ENCODE data around the gene CATSPER1.
"Not testable (repeated sequence)": the region's sequence is repeated elsewhere in the genome, so short reads cannot be mapped to it uniquely, and the experiment has no call there.

DNA sequence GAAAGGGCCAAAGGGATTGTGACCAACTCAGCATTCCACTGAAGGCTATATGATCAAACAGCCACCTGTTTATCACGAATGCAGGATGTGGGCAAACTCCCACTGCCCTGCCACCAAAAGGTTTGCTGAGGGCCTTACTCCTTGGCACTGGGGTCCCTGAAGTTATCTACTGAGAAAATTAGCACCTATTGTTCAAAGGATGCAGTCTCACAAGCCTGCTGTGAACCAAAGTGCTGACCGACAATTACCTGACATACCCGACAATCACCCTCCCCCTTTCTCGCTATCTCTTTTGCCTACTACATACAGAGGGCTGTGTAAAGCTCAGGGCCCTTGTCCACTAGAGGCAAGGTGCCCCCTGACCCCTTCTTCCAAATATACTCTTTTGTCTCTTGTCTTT lies 16.2 kb downstream of the CATSPER1 start:
- not testable (repeated sequence) for TF ChIP-seq CTCF (conservative IDR thresholded peaks at IDR 0.05; ENCODE audit: low read depth in 2 of 2); ETS1 (IDR thresholded peaks at IDR 0.05); POLR2AphosphoS5 (IDR thresholded peaks at IDR 0.05; ENCODE audit: low read depth); CREB1 (CRISPR knock-in tag; IDR thresholded peaks at IDR 0.05; ENCODE audit: low read depth); REST (IDR thresholded peaks at IDR 0.05; ENCODE audit: unreplicated experiment); EZH2 (IDR thresholded peaks at IDR 0.05; ENCODE audit: low read depth, unreplicated experiment); STAT1 (IDR thresholded peaks at IDR 0.05; ENCODE audit: unreplicated experiment); EZH2phosphoT487 (IDR thresholded peaks at IDR 0.05; ENCODE audit: unreplicated experiment)
